ENCODE results near the gene CD244.
"Not testable (repeated sequence)": the region's sequence is repeated elsewhere in the genome, so short reads cannot be mapped to it uniquely, and the experiment has no call there.

The CD244 gene

DNA sequence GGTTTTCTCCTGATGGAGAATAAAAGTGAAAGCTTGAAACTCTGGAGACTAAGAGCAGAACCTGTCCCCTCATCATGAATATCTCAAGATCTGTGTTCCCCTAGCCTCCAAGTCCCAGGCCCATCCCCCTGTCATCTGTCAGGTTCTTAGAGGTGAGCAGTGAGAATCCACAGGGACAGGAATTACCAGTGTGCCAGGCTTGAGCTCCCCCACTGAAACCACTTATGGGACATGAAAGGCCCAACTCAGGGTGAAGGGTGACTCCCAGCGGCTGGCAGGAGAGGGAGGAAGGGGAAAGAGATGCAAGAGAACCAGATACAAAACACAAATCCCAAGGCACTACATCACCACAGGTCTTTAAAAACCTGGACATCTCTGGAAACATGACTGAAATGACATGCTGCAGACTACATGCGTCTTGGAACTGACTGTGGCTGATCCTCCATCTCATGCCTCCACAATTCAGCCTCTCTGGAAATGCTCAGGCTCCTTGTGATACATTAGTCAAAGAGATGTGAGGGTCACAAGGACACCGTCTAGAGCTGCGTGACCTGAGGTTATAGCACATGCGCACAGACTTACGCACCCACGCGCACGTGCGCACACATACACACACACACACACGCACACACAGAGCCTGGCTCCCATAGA is 73.5 kb downstream of the CD244 start:
- Histone ChIP-seq H3K27me3 (ENCODE audit: insufficient read depth, poor library complexity, severe bottlenecking) (peaks cover 2% of the 10 kb centered on the region), H3K4me1 (ENCODE audit: insufficient read depth, poor library complexity, severe bottlenecking) (no peaks in the 10 kb centered on the region), H3K9me3 (ENCODE audit: severe bottlenecking) (no peaks in the 10 kb centered on the region), H3K27ac (ENCODE audit: poor library complexity, severe bottlenecking) (no peak overlapping the region), H3K4me3 (ENCODE audit: severe bottlenecking) (no peak overlapping the region), H3K36me3 (ENCODE audit: low read depth) (no peaks in the 10 kb centered on the region)
- no peak for DNase-seq (ENCODE audit: low spot score)
- TF ChIP-seq, protein P1, sequence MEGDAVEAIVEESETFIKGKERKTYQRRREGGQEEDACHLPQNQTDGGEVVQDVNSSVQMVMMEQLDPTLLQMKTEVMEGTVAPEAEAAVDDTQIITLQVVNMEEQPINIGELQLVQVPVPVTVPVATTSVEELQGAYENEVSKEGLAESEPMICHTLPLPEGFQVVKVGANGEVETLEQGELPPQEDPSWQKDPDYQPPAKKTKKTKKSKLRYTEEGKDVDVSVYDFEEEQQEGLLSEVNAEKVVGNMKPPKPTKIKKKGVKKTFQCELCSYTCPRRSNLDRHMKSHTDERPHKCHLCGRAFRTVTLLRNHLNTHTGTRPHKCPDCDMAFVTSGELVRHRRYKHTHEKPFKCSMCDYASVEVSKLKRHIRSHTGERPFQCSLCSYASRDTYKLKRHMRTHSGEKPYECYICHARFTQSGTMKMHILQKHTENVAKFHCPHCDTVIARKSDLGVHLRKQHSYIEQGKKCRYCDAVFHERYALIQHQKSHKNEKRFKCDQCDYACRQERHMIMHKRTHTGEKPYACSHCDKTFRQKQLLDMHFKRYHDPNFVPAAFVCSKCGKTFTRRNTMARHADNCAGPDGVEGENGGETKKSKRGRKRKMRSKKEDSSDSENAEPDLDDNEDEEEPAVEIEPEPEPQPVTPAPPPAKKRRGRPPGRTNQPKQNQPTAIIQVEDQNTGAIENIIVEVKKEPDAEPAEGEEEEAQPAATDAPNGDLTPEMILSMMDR (IDR thresholded peaks at IDR 0.05; ENCODE audit: poor library complexity, severe bottlenecking), result no peak
- no peak for ATAC-seq (ENCODE audit: low read depth)

DNA sequence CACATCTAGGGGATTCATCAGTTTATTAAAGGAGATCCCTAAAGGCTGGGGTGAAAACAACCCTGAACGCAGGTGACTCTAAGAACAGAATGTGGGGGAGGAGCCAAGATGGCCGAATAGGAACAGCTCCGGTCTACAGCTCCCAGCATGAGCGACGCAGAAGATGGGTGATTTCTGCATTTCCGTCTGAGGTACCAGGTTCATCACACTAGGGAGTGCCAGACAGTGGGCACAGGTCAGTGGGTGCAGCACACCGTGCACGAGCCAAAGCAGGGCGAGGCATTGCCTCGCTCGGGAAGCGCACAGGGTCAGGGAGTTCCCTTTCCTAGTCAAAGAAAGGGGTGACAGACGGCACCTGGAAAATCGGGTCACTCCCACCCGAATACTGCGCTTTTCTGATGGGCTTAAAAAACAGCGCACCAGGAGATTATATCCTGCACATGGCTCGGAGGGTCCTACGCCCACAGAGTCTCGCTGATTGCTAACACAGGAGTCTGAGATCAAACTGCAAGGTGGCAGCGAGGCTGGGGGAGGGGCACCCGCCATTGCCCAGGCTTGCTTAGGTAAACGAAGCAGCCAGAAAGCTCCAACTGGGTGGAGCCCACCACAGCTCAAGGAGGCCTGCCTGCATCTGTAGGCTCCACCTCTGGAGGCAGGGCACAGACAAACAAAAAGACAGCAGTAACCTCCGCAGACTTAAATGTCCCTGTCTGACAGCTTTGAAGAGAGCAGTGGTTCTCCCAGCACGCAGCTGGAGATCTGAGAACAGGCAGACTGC is 79.5 kb downstream of the CD244 start:
- not testable (repeated sequence) for H3K4me3 ChIP-seq (ENCODE audit: severe bottlenecking); H3K36me3 ChIP-seq (ENCODE audit: low read depth); H3K9me3 ChIP-seq (ENCODE audit: severe bottlenecking); H3K27me3 ChIP-seq (ENCODE audit: insufficient read depth, poor library complexity, severe bottlenecking); ATAC-seq (ENCODE audit: low read depth); H3K27ac ChIP-seq (ENCODE audit: poor library complexity, severe bottlenecking); DNase-seq (ENCODE audit: low spot score); H3K4me1 ChIP-seq (ENCODE audit: insufficient read depth, poor library complexity, severe bottlenecking)

DNA sequence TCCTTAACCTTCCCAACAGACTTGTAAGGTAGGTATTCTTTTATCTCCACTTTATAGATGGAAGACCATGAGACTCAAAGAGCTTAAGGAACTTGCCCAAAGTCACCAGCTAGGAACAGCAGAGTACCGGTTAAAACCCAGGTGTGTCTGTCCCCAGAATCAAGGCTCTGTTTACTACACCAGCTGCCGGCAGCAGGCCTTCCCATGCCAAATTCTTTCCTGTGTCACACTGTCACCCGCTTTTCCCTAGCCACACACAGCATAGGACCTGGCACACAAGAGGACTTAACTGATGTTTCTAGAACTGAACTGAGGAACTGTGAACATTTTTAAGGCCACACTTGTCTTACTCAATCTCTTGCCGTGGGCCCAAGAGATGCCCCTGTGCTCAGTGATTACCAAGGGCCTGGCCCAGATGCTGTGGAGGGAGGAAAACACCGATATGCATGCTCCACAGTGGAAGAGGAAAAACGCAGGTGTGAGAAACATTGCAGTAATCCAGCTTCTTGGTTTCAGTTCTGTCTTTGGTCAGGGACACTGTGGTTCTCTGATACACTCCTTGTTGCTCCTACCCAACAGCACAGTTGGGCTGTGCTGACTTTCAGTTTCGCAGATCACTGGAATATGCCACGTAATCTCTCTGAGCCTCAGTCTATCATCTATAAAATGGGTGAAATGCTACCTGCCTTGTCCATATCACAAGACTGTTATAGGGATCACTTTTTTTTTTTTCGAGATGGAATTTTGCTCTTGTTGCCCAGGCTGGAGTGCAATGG is 80.6 kb downstream of the CD244 start:
- no peaks in the 10 kb centered on the region for H3K9me3 ChIP-seq (ENCODE audit: severe bottlenecking)
- ATAC-seq (ENCODE audit: low read depth) (no peak), DNase-seq (ENCODE audit: low spot score) (no peak)
- H3K27me3 ChIP-seq (ENCODE audit: insufficient read depth, poor library complexity, severe bottlenecking), result peaks cover 2% of the 10 kb centered on the region
- H3K36me3 ChIP-seq (ENCODE audit: low read depth), result no peaks in the 10 kb centered on the region
- TF ChIP-seq, protein P1 (IDR thresholded peaks at IDR 0.05; ENCODE audit: poor library complexity, severe bottlenecking), result no peak
- H3K27ac ChIP-seq (ENCODE audit: poor library complexity, severe bottlenecking), result no peak overlapping the region
- no peak overlapping the region for H3K4me3 ChIP-seq (ENCODE audit: severe bottlenecking)
- H3K4me1 ChIP-seq (ENCODE audit: insufficient read depth, poor library complexity, severe bottlenecking), result peaks cover 4% of the 10 kb centered on the region

DNA sequence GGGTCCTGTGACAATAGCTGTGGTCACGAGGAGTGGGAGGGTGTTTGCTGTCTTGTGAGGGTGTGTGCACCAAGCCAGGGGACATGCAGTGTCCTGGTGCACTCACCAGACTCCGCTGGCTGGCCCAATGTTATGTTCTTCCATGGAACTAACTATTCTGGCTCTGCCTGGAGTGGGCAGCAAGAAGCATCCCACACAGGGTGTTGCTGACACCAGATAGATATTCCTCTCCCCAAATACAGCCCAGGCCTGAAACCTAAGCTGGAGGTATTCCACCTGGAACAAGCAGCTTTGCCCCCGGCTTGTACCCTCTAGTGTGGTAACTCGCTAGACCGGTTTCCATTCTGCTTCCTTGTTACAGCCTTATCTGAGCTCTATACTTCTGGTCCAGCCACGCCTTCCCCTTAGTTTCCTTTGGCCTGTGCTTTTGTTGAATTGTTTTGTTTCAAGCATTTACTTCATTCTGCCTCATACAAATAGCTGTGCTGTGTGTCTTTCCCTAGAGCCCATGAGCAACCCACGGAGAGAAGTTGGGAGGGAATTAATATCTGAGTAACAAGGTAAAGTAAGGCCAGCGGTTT is 81.4 kb downstream of the CD244 start:
- Histone ChIP-seq H3K27me3 (ENCODE audit: insufficient read depth, poor library complexity, severe bottlenecking) (peaks cover 2% of the 10 kb centered on the region), H3K36me3 (ENCODE audit: low read depth) (no peaks in the 10 kb centered on the region), H3K4me1 (ENCODE audit: insufficient read depth, poor library complexity, severe bottlenecking) (peaks cover 4% of the 10 kb centered on the region), H3K4me3 (ENCODE audit: severe bottlenecking) (no peak overlapping the region), H3K9me3 (ENCODE audit: severe bottlenecking) (no peaks in the 10 kb centered on the region), H3K27ac (ENCODE audit: poor library complexity, severe bottlenecking) (no peak overlapping the region)
- TF ChIP-seq, protein P1 (IDR thresholded peaks at IDR 0.05; ENCODE audit: poor library complexity, severe bottlenecking), result no peak
- ATAC-seq (ENCODE audit: low read depth) (peak; percentile 55; the same call in 2 of the 3 replicates), DNase-seq (ENCODE audit: low spot score) (no peak)

DNA sequence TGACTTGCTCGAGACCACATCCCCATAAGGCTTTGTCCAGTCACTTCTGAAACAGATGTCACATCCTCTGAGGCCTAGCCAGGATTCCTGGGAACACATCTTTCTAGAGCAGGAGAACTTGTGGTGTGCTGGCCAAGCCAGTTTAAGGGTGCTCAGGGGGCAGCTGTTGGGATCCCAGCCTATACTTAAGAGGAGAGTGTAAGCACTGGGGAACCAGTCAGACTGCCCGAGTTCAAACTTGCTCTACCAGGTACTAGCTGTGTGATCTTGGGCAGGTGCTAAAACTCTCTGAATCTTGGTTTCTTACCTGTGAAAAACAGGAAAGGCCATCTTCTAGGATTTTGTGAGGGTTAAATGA is 82.3 kb downstream of the CD244 start:
- ATAC-seq (ENCODE audit: low read depth), result no peak
- H3K27me3 ChIP-seq (ENCODE audit: insufficient read depth, poor library complexity, severe bottlenecking), result peaks cover 2% of the 10 kb centered on the region
- peaks cover 4% of the 10 kb centered on the region for H3K4me1 ChIP-seq (ENCODE audit: insufficient read depth, poor library complexity, severe bottlenecking)
- no peak for DNase-seq (ENCODE audit: low spot score)
- no peaks in the 10 kb centered on the region for H3K36me3 ChIP-seq (ENCODE audit: low read depth)
- TF ChIP-seq, protein P1 (IDR thresholded peaks at IDR 0.05; ENCODE audit: poor library complexity, severe bottlenecking), result no peak
- no peaks in the 10 kb centered on the region for H3K9me3 ChIP-seq (ENCODE audit: severe bottlenecking)
- no peak overlapping the region for H3K27ac ChIP-seq (ENCODE audit: poor library complexity, severe bottlenecking)
- no peak overlapping the region for H3K4me3 ChIP-seq (ENCODE audit: severe bottlenecking)
